Naive B cell (primary cell): ENCODE results near the gene TMUB1. TPM values are rescaled to one million over a fixed set of nuclear protein-coding genes. Genes with fewer than 3 reads are reported as not detected.
"Not testable (repeated sequence)": the region's sequence is repeated elsewhere in the genome, so short reads cannot be mapped to it uniquely, and the experiment has no call there.

ENCODE experiments used
- ATAC-seq, 2 donors: fragments of 150-1000 bp; cut with Tn5 transposase; 2 replicates each; pipeline ENCODE4 v1.10.0; 2021; ENCODE audit warnings: low read depth in 2 of 2, mild to moderate bottlenecking in 2 of 2, moderate library complexity in 2 of 2
- DNase-seq: peaks from one replicate; pipeline ENCODE4 v3.0.0; 2022
- H3K27ac Mint-ChIP-seq, 6 donors: one replicate each; pipeline ENCODE4 v1.8.0; 2020 to 2022; ENCODE audit warnings: mild to moderate bottlenecking in 6 of 6, mixed read lengths in 6 of 6, moderate library complexity in 5 of 6, inconsistent platforms in 2 of 6
- H3K27me3 Mint-ChIP-seq, 3 donors: one replicate each; pipeline ENCODE4 v1.8.0; 2021 to 2022; ENCODE audit warnings: mixed read lengths in 3 of 3, mild to moderate bottlenecking in 1 of 3
- H3K36me3 Mint-ChIP-seq, 2 donors: one replicate each; pipeline ENCODE4 v1.8.0; 2020 to 2022; ENCODE audit warnings: mixed read lengths in 2 of 2, inconsistent platforms in 1 of 2, mild to moderate bottlenecking in 1 of 2
- H3K4me1 Mint-ChIP-seq, 3 donors: one replicate each; pipeline ENCODE4 v1.8.0; 2020 to 2022; ENCODE audit warnings: mixed read lengths in 3 of 3, inconsistent platforms in 1 of 3, mild to moderate bottlenecking in 1 of 3, moderate library complexity in 1 of 3
- H3K4me3 Mint-ChIP-seq, 8 donors: one replicate each; pipeline ENCODE4 v1.8.0; 2020 to 2022; ENCODE audit warnings: mild to moderate bottlenecking in 8 of 8, mixed read lengths in 8 of 8, moderate library complexity in 8 of 8, inconsistent platforms in 2 of 8
- H3K9me3 Mint-ChIP-seq, 7 donors: one replicate each; pipeline ENCODE4 v1.8.0; 2020 to 2022; ENCODE audit warnings: mixed read lengths in 7 of 7, mild to moderate bottlenecking in 5 of 7, inconsistent platforms in 2 of 7, moderate library complexity in 1 of 7
- polyA plus RNA-seq, 6 donors: library from polyadenylated mRNA; unstranded; fragments of 300-500 nt; fragmentation: Illumina TruSeq; gene quantifications; one replicate each; pipeline ENCODE4 v1.2.3, GENCODE V29; 2021; ENCODE audit warnings: low read depth in 6 of 6

The TMUB1 gene
- polyA plus RNA-seq, 6 donors from 2014 or later = 36.3 to 66.1 (median 45.5) TPM

GRCh38 chr7:151051108-151051507, 32.2 kb downstream of the TMUB1 start:
- Mint-ChIP-seq H3K4me3 (no peak overlapping the region), H3K27me3 (peaks cover 5 to 28% (median 27%) of the 10 kb centered on the region in 3 donors), H3K4me1 (peaks cover 0 to 6% (median 0%) of the 10 kb centered on the region in 3 donors), H3K9me3 (no peaks in the 10 kb centered on the region), H3K36me3 (peaks cover 0 to 19% of the 10 kb centered on the region in 2 donors), H3K27ac (no peak overlapping the region)
- DNase-seq (peak; percentile 35), ATAC-seq (peak; percentile 70 to 74)

GRCh38 chr7:151048911-151049463, 34.3 kb downstream of the TMUB1 start:
- DNase-seq = no peak
- Mint-ChIP-seq H3K36me3 (peaks cover 0 to 13% of the 10 kb centered on the region in 2 donors), H3K4me3 (no peak overlapping the region), H3K9me3 (no peaks in the 10 kb centered on the region), H3K27me3 (peaks cover 5 to 27% (median 23%) of the 10 kb centered on the region in 3 donors), H3K4me1 (peaks cover 0 to 6% (median 0%) of the 10 kb centered on the region in 3 donors), H3K27ac (no peak overlapping the region)
- ATAC-seq = no peak

GRCh38 chr7:151047976-151048815, 35.1 kb downstream of the TMUB1 start, which contains the start of gene ASIC3:
TSS of gene ASIC3 (plus strand) at chr7:151048531. CDS start at chr7:151048886, 355 bp downstream.
- Mint-ChIP-seq H3K9me3 (no peaks in the 10 kb centered on the region), H3K4me3 (peak within 1 kb of the TSS in 1 of 8 donors; percentile 59), H3K27me3 (peaks cover 5 to 27% (median 20%) of the 10 kb centered on the region in 3 donors), H3K4me1 (peaks cover 0 to 6% (median 0%) of the 10 kb centered on the region in 3 donors), H3K36me3 (peaks cover 0 to 11% of the 10 kb centered on the region in 2 donors), H3K27ac (peak within 1 kb of the TSS in 3 of 6 donors; percentile 4 to 62 (median 39))
- no peak for ATAC-seq
- no peak for DNase-seq

GRCh38 chr7:151046603-151047573, 36.4 kb downstream of the TMUB1 start:
- Mint-ChIP-seq H3K36me3 (no peaks in the 10 kb centered on the region), H3K9me3 (no peaks in the 10 kb centered on the region), H3K4me3 (no peak overlapping the region), H3K27me3 (peaks cover 0 to 17% (median 9%) of the 10 kb centered on the region in 3 donors), H3K27ac (peak overlapping the region in 2 of 6 donors; percentile 4 to 39), H3K4me1 (peaks cover 0 to 2% (median 0%) of the 10 kb centered on the region in 3 donors)
- ATAC-seq (no peak), DNase-seq (no peak)

GRCh38 chr7:151045967-151046366, 37.3 kb downstream of the TMUB1 start:
- no peak for ATAC-seq
- Mint-ChIP-seq H3K27ac (no peak overlapping the region), H3K27me3 (peaks cover 0 to 12% (median 9%) of the 10 kb centered on the region in 3 donors), H3K4me1 (peaks cover 0 to 2% (median 0%) of the 10 kb centered on the region in 3 donors), H3K4me3 (no peak overlapping the region), H3K36me3 (no peaks in the 10 kb centered on the region), H3K9me3 (no peaks in the 10 kb centered on the region)
- no peak for DNase-seq

- Mint-ChIP-seq H3K4me3 (no peak overlapping the region), H3K36me3 (no peaks in the 10 kb centered on the region), H3K9me3 (no peaks in the 10 kb centered on the region), H3K4me1 (peaks cover 0 to 2% (median 0%) of the 10 kb centered on the region in 3 donors), H3K27me3 (peaks cover 0 to 7% (median 6%) of the 10 kb centered on the region in 3 donors), H3K27ac (no peak overlapping the region)
- ATAC-seq (no peak), DNase-seq (no peak)
These were observed 38.0 kb downstream of the TMUB1 start for GRCh38 chr7:151045262-151045661.

GRCh38 chr7:151043959-151044358, 39.3 kb downstream of the TMUB1 start:
- Mint-ChIP-seq H3K4me1 (peaks cover 0 to 2% (median 0%) of the 10 kb centered on the region in 3 donors), H3K27me3 (no peaks in the 10 kb centered on the region), H3K27ac (no peak overlapping the region), H3K9me3 (no peaks in the 10 kb centered on the region), H3K4me3 (no peak overlapping the region), H3K36me3 (no peaks in the 10 kb centered on the region)
- no peak for ATAC-seq
- no peak for DNase-seq

GRCh38 chr7:151043449-151043848, 39.8 kb downstream of the TMUB1 start:
- not testable (repeated sequence) for H3K36me3 Mint-ChIP-seq, H3K9me3 Mint-ChIP-seq, DNase-seq, ATAC-seq, H3K27me3 Mint-ChIP-seq, H3K4me1 Mint-ChIP-seq
- Mint-ChIP-seq H3K4me3 (peak overlapping the region in 1 of 8 donors; percentile 59), H3K27ac (peak overlapping the region in 1 of 6 donors; percentile 64)

GRCh38 chr7:151040616-151041375, 42.5 kb downstream of the TMUB1 start:
- no peaks in the 10 kb centered on the region for H3K9me3 Mint-ChIP-seq
- no peaks in the 10 kb centered on the region for H3K27me3 Mint-ChIP-seq
- H3K36me3 Mint-ChIP-seq = no peaks in the 10 kb centered on the region
- no peaks in the 10 kb centered on the region for H3K4me1 Mint-ChIP-seq
- H3K27ac Mint-ChIP-seq = no peak overlapping the region
- no peak overlapping the region for H3K4me3 Mint-ChIP-seq
- ATAC-seq (no peak), DNase-seq (no peak)

- Mint-ChIP-seq H3K27me3 (no peaks in the 10 kb centered on the region), H3K36me3 (no peaks in the 10 kb centered on the region), H3K9me3 (no peaks in the 10 kb centered on the region), H3K4me1 (no peaks in the 10 kb centered on the region), H3K4me3 (peak overlapping the region in 1 of 8 donors; percentile 2), H3K27ac (peak overlapping the region in 1 of 6 donors; percentile 76)
- ATAC-seq = no peak
- DNase-seq = no peak
These were observed 43.3 kb downstream of the TMUB1 start for GRCh38 chr7:151039850-151040548.

- peak overlapping the region in 1 of 8 donors; percentile 25 for H3K4me3 Mint-ChIP-seq
- DNase-seq = no peak
- H3K4me1 Mint-ChIP-seq = no peaks in the 10 kb centered on the region
- no peaks in the 10 kb centered on the region for H3K27me3 Mint-ChIP-seq
- no peaks in the 10 kb centered on the region for H3K36me3 Mint-ChIP-seq
- no peak for ATAC-seq
- H3K27ac Mint-ChIP-seq = peak overlapping the region in 2 of 6 donors; percentile 68 to 76
- no peaks in the 10 kb centered on the region for H3K9me3 Mint-ChIP-seq
These were observed 44.1 kb downstream of the TMUB1 start for GRCh38 chr7:151038951-151039849.
